GM21737 (cell line): ENCODE results near the gene TPD52L1.

Source experiments
- ATAC-seq: cut with Tn5 transposase; IDR thresholded peaks from one replicate; pipeline ENCODE4 v1.9.1; 2021; ENCODE audit warnings: mild to moderate bottlenecking, moderate library complexity; ENCODE audit not compliant: unreplicated experiment

The TPD52L1 gene

DNA sequence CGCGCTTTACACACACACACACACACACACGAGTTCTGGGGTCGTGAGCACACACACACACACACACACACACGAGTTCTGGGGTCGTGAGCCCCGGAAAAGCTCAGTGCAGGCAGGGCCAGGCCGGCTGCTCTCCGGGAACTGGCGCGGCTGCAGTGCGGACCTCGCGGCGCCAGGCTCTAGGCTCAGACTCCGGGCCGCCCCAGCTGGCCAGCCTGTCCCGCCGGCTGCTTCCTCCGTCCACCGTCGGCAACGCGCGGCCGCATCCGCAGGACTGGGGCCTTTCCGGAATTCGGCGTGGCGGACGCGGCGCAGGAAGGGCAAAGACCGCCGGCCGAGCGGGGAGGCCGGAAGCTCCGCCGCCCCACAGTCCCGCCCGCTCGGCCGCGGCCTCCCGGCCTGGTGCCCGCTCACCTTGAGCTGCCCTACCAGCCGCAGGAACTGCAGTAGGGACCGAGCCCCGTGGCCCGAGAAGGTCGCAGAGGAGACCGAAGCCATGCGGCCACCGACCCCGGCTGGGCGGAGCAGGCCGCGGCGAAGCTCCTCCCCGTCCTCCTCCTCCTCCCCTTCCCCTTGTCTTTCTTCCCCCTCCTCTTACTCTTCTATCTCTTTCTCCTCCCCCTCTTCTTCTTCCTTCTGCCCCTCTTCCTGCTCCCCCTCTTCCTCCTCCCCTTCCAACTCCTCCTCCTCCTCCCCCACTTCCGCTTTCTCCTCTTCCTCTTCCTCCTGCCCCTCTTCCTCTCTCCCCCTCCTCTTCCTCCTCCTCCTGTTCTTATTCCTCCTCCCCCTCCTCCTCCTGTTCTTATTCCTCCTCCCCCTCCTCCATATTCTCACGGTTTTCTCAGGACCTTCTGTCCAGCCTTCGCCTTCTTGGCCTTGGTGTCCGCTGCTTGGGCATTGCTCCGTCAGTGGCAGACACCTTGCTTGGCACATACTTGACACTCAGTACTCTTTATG, 148.1 kb downstream of the TPD52L1 start, which contains the start of gene HDDC2:
HDDC2 (minus strand) TSS at position 533 of the 957 bp plus-strand sequence; CDS start at position 498, 35 bp downstream.
- ATAC-seq: peak; percentile 85

DNA sequence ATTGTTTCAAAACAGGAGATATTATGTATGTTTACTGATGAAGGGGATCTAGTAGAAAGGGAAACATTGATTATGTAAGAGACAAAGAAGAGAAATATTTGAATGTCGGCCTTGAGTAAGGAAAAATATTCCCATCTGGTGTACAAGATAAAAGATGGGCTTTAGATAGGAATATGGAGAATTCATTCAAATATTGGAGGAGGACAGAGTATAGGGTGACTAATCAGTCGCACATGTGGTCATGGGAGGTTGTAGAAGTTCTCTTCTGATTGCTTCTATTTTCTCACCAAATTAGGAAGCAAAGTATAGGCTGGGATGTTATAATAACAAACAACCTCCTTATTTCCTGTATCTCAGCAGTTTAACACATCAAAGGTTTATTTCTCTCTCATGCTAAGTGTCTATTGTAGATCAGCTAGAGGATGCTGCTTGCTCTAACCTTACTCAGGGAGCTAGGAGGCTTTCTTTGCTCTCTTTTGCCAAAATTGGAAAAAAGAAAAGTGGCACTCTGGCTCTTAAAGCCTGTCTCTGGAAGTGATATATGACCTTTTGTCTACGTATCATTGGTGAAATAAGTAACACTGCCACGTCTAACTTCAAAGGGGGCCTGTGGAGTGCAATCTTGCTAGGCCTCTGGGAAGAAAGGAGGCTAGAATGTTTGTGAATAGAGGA, 149.4 kb downstream of the TPD52L1 start:
- no peak for ATAC-seq

- no peak for ATAC-seq
These were observed 149.9 kb downstream of the TPD52L1 start for GRCh38 chr6:125303512-125303854.

- no peak for ATAC-seq
These were observed 151.5 kb downstream of the TPD52L1 start for GRCh38 chr6:125304970-125305660.

DNA sequence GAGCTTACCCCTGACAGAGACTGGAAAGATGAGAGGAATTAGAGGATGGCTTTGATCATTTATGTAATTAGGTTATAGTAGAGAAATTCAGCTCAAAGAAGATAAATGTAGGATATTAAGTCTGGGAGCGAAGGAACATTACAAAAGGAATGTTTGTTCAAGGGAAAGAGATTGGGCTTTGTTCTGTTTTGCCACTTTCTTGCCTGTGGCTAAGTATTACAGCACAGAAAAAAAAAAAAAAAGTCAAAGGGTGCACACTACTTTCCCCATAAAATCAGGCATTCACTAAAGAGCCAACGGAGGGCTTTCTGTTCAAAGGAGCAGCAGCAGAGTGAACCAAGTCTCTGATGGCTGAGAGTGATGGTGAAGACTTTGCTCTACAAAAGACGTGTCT, 153.2 kb downstream of the TPD52L1 start:
- no peak for ATAC-seq

GRCh38 chr6:125307150-125307838, 153.7 kb downstream of the TPD52L1 start:
- no peak for ATAC-seq

GRCh38 chr6:125307964-125308615, 154.5 kb downstream of the TPD52L1 start:
- no peak for ATAC-seq

DNA sequence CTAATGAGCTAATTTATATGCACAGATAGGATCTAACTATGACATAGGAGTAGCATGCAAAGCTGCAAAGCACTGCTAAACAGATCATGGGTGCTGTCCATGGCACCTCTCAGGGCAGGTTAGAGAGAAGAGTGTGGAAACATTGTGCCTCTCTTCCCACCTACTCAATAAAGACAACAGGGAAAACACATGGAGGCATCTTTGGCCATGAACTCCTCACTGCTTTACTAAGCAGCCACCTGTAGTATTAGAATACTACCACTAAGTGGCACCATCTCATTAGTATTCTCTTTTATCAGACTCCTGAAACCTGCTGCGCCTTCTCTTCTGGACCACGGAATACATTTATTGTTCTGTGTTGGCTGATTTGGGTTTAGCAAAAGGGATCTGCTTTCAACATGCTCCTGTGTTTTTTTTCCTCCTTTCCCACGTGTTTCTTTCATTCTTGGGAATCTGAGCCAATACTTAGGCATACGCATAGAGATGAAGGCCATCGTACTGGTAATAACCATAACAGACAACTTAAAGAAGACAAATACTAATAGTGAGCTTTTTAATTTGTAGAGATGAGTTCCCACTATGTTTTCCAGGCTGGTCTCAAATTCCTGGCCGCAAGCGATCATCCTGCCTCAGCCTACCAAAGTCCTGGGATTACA, 157.5 kb downstream of the TPD52L1 start:
- ATAC-seq: peak; percentile 73

GRCh38 chr6:125312478-125312877, 158.9 kb downstream of the TPD52L1 start:
- ATAC-seq: no peak

DNA sequence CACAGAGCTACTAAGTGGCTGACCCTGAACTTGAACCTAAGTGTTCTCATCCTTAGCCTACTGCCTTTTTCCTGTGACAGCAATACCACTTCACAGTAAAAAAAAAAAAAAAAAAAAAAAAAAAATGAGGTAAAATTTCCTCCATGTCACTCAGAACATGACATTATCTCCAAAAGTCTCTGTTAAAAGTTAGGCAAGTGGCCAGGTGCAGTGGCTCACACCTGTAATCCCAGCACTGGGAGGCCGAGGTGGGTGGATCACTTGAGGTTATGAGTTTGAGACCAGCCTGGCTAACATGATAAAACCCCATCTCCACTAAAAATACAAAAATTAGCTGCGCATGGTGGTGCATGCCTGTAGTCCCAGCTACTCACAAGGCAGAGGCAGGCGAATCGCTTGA, 159.4 kb downstream of the TPD52L1 start:
- ATAC-seq: no peak
